Fibroblast of skin of left quadriceps (primary cell): ENCODE measurements around the gene DYRK2.
A peak's percentile ranks its signal among the peaks of the same experiment; 100 is the strongest.

Experiments used
- DNase-seq, 2 experiments: peaks; one replicate each; pipeline ENCODE4 v3.0.0-alpha.2; 2013; ENCODE audit warnings: low read depth in 2 of 2

Gene DYRK2

GRCh38 chr12:67646775-67647174 is 1.8 kb upstream of the DYRK2 start:
- no peak for DNase-seq

DNA sequence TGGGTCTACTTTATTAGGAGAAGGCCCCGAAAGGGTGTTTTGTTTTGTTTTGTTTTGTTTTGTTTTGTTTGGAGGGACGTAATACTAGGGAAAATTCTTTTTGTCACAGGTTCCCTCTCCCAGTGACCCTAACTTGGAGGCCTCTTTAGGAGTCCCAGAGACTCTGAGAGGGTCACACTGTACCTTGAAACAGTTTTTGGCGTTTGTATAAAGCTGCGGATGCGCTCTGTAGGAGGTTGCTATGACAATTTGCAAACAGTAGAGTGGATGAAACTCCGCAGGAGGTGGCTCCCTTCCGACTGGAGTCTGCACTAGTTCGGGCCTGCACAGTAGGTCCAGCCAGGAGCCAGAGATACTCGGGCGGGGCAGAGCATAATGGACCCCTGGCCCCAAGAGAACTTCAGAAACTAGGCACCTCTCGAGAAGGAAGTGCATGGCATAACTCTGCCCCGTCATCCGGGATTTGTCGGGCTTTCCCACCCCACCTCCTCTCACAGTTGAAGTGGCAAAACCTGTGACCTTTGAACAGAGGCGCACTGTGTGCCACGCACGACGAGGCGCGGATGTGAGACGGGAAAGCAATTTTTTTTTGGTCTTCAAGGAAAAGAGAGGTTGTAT is 1.3 kb upstream of the DYRK2 start:
- DNase-seq: no peak

DNA sequence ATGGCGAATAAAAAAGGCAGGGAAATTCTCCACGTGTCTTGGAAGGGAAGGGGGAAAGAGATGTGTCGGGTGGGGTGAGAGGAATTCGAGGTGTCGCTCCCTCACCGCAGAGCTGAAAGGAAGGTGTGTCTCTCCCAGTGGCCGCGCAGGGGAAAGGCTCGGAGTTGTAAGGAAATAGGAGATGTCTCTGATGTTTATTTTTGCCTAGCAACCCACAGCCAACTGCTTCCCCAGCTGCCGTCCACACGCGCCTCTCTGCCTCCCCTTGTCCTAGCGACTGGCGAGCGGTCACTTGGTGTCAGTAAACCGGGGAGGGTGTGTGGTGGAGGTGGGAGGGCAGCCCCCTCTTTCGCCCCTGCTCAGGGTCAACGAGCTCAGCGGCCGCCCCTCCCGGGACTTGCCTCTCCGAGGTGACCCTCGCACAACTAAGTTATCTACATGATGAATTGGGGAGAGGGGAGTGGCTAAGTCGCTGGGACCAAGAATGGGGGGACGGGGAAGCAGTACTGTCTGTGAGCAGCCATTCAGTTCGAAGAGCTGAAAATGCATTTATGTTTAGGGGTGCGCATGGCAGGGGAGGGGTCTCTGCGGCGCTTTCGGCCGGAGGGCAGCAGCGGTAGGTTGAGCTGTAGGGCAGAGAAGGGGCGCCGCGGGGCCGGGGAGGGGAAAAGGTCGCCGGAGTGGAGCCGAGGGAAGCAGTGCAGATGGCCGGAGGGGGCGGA is 585 bp upstream of the DYRK2 start:
- peak; percentile 55 to 64 for DNase-seq

GRCh38 chr12:67649261-67649569 is 670 bp downstream of the DYRK2 start:
- DNase-seq: no peak

DNA sequence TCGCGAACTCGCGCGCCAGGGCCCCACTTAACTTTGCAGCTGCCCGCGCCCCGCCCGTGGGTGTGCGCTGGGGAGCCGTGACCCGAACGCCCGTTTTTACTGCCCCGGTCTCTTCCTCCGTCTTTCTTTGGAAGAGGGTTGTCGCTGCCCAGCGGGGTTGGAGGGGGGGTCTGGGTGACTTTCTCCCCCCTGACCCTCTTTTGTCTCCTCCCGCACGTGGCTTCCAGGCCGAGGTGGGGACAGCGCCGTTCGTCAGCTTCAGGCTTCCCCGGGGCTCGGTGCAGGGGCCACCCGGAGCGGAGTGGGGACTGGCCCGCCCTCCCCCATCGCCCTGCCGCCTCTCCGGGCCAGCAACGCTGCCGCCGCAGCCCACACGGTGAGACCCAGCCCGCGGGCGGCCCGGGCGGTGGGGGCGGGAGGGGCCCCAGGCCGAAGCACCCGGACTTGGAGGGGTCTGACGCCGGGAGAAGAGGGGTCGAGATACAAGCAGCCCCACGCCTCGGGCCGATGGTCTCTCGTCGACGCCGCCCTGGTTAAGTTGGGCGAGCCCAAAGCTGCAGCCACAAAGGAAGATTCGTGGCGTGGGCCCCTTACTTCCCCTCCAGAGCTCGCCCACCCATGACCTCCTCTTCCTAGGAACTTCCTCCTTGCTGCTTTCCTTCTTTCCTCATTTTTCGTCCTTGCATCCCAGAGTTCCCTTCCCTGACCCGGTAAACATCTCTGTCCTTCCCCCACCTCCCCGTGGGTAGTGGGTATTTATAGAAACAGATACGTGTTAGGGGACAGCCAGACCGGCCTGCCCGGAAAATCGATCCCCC is 1.2 kb downstream of the DYRK2 start:
- DNase-seq: no peak

GRCh38 chr12:67650388-67651131 is 2.0 kb downstream of the DYRK2 start:
- DNase-seq: no peak

DNA sequence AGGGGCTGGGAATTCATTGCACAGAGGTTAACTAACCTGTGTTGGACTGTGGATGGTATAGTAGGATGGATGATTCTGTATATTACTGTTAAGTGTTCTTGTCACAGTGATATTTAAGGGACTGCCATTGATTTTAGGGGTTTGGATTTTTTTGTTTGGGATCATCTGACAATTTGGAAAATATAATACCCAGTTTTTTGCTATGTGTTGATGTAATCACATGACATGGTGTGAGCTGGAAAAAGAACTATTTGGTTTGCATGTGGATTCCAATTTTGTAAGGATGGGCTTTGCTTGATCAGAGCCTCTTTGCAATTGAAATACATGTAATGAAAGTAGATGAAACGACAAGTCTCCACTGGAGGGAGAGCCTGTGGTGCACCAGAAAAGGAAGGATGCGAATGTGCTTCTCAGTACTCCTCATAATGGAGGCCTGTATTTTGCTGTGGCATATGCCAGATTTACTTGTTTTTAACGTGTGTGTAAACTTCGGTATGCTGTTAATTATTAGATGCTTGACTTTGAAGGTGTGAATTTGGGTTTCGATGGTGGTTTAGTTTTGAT is 2.7 kb downstream of the DYRK2 start:
- no peak for DNase-seq

DNA sequence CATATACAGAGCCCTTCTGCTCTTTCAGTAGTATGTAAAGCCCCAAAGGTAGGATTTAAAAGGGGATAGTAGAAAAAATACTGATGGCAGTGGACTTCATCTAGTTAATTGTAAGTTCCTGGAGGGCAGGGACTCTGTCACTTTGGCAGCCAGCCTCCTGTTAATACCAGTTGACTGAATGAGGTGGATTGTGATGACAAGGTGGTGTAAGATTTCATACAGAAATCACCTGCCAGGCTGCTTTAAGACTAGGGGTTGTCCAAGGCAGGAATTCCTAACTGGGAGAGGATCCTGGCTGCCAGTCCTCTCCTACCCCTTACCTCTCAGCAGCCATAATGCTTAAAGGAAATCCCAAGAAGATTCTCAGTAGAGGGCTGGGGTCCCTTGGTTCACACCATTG is 7.3 kb downstream of the DYRK2 start:
- DNase-seq: no peak

DNA sequence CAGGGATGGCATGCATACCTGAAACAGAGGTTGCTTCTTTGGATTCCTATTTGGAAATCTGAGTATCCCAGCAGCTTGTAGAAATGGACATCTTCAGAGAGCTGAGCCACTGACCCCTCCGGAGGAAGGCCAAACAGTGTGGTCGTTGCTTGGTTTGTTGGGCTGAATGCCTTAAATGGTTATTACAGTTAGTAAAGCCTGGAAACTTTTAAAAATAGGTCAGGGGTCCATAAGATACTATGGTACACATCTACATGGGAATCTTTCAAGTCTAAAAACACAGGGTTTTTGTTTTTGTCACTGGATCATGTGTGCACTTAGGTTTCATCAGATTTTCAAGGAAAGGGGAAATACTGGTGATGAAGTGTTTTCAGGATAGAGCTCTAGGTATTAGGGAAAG is 7.7 kb downstream of the DYRK2 start:
- DNase-seq: no peak

DNA sequence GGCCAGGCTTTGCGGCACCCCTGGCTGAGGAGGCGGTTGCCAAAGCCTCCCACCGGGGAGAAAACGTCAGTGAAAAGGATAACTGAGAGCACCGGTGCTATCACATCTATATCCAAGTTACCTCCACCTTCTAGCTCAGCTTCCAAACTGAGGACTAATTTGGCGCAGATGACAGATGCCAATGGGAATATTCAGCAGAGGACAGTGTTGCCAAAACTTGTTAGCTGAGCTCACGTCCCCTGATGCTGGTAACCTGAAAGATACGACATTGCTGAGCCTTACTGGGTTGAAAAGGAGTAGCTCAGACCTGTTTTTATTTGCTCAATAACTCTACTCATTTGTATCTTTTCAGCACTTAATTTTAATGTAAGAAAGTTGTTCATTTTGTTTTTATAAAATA is 9.9 kb downstream of the DYRK2 start:
- DNase-seq: no peak

DNA sequence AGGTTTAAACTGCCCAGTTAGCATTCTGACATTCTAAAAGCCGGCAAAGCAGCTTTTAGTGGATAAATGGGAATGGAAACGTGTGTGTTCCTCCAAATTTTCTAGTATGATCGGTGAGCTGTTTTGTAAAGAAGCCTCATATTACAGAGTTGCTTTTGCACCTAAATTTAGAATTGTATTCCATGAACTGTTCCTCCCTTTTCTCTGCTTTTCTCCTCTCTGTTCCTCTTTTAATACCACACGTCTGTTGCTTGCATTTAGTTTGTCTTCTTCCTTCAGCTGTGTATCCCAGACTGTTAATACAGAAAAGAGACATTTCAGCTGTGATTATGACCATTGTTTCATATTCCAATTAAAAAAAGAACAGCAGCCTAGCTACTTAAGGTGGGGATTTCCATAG is 10.7 kb downstream of the DYRK2 start:
- no peak for DNase-seq

DNA sequence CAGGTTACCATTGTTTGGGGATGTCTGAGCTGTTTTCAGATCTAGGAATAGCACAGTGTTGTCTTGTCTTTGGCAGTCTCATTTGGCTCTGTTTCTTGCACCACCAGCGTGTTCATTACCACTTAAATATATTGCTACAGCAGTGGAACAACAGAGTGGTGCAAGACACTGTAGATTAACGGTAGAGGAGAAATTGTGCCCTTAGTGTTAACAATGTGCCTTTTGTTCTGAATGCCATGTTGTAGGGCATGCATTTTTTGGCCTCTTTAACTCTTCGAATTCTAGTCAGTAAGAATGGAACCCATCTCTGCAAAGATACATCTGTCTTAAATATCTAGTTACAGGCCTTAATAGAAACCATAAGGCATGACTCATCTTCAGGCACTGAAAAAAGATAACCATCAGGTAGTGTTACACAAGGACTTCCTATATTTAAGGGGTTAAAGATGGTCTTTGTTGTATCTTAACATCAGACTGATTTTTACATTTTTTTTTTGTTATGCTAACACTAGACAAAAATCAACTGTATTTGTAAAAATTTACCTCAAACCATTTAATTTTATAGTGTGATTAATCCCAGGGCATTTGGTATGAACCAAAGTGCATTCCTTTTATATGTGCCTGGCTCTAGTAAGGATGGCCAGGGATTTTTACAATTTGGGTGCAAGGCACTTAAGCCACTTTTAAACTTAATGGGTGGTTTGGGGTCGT is 12.9 kb downstream of the DYRK2 start:
- peak; percentile 84 to 87 for DNase-seq

DNA sequence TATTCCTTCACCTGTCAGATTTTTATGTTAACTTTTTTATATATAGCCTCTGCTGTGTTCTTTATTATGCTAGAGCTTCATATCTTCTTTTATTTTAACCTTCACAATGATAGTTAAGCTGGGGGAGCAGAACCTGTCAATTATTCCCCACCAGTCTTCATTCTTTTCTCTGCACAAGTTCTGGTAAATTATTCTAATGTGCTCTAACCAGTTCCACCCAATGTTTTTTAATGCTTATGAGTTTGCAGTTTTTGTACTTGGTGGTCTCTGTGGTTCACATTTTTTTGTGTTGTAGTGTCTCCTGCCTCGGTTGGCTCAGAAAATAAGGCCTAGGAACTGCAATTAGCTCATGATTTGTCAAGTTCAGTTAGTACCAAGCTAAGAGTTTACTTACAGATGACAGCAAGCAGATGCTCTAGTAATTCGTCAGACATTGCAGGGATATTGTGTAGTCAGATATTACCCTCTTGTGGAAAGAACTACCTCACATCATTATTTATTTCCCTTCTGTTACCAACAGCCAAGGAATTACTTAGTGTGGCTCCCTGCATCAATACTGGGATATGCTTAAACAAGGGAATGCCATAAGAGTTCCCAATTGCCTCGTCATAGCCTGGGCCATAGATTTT is 14.5 kb downstream of the DYRK2 start:
- DNase-seq: peak; percentile 89 to 91

DNA sequence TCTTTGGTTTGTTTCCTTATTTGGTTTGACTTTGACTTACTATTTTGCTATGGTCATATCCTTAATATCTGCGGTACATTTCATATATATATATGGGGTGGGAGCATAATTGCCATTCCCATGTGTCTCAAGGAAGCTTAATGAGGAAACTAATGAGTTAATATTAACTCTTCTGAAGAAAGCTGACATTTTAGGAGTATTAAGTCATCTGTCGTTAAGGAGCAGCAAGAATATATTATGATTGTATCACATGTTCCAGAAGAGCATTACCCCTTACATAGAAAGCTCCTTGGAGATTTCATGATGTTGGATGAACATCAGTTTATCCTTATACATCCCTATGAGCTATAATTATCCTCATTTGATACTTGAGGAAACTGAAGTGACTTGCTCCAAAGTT is 15.6 kb downstream of the DYRK2 start:
- no peak for DNase-seq

GRCh38 chr12:67665679-67666078 is 17.1 kb downstream of the DYRK2 start:
- DNase-seq: no peak

- no peak for DNase-seq
Observed at GRCh38 chr12:67666605-67667004, 18.1 kb downstream of the DYRK2 start.

DNA sequence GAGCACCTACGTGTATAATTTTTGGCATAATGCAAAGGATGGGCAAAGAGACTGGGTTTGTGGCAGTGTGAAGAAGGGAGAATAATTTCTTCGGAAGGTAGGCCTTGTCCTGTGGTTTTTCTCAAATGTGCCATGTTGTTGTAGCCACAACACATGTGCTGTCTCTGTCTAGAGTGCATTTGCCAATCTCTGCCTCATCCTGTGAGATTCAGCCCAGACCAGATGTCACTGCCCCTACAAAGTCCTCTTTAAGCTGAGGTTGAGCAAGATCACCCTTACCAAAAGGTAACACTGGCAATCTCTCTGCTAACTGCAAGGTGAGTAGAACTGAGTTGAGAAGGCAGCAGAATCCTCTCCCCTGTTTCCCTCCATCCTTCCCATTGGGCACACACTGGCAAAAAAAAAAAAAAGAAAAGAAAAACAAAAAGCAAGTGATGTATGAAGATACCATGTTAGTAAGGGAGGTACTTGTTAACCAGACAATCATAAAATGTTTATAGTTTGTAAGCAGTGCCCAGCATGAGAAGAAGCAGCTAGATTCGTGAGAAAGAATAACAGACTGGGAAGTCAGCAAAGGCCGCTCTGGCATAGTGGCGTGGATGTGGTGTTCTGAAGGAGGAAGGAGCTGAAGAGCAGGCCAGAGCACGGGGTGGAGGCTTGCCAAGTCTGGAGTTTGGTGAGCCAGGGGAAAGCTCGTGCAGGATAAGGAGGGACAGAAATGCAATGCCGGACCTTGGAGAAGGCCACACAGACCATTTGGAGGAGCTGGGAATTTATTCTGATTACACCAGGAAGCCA is 18.9 kb downstream of the DYRK2 start:
- no peak for DNase-seq

GRCh38 chr12:67669217-67669933 is 20.8 kb downstream of the DYRK2 start:
- no peak for DNase-seq

DNA sequence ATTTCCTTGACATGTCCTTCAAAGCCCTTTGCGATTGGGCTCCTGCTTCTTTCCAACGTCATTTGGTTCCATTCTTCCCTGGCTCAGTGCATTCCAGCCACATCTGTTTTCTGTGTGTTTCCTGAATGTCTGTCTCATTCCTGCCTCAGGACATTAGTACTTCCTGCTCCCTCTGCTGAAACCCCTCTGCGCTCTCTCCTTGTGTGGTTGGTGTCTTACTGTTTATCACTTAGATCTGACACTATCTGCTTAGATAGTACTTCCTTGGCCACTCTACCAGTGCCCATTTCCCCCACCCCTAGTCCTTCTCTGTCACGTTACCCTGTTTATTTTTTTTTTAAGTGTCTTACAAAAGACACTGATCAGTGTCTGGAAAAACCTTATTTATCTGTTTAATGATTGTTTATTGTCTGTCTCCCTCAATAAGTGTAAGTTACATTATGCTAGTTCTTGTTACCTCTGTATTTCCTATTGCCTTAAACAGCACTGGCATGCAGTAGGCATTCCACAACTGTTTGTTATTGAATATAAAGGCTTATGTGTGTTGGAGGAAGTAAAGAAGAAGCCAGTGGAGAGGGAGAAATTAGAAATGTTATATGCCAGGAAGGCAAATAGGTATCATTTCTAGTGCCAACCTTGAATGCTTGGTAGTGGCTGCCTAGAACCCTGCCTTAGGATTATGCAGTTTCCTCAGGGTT is 21.5 kb downstream of the DYRK2 start:
- no peak for DNase-seq
